Smooth muscle cell (in vitro differentiated cells): ENCODE results near the gene ZFYVE28. TPM values are rescaled to one million over a fixed set of nuclear protein-coding genes. Genes with fewer than 3 reads are reported as not detected.

Experiments used
- DNase-seq: peaks from one replicate; lab custom pipeline; 2025; ENCODE audit not compliant: unreplicated experiment; lab: John Stamatoyannopoulos, UW
- H2AFZ ChIP-seq: fragments of 200-600 bp; sonication (generic); 2 replicates; pipeline ENCODE4 v1.6.0; 2016; ENCODE audit warnings: antibody characterized with exemption, low read depth, mild to moderate bottlenecking
- H3F3A ChIP-seq: fragments of 200-600 bp; sonication (generic); 2 replicates; pipeline ENCODE4 v1.6.0; 2017; ENCODE audit warnings: antibody characterized with exemption, low read depth
- H3K27ac ChIP-seq: fragments of 200-600 bp; sonication (generic); 2 replicates; pipeline ENCODE4 v1.5.1; 2016; ENCODE audit warnings: low read depth, mild to moderate bottlenecking
- H3K27me3 ChIP-seq: fragments of 200-600 bp; sonication (generic); 2 replicates; pipeline ENCODE4 v1.6.1; 2016; ENCODE audit warnings: low read depth, mild to moderate bottlenecking
- H3K36me3 ChIP-seq: fragments of 200-600 bp; sonication (generic); 2 replicates; pipeline ENCODE4 v1.5.1; 2016; ENCODE audit warnings: low read depth
- H3K4me1 ChIP-seq: fragments of 200-600 bp; sonication (generic); 2 replicates; pipeline ENCODE4 v1.5.1; 2016; ENCODE audit warnings: low read depth
- H3K4me2 ChIP-seq: fragments of 200-600 bp; sonication (generic); 2 replicates; pipeline ENCODE4 v1.6.0; 2016; ENCODE audit warnings: mild to moderate bottlenecking
- H3K4me3 ChIP-seq: fragments of 200-600 bp; sonication (generic); 2 replicates; pipeline ENCODE4 v1.5.1; 2016; ENCODE audit warnings: mild to moderate bottlenecking
- H3K79me2 ChIP-seq: fragments of 200-600 bp; sonication (generic); 2 replicates; pipeline ENCODE4 v1.6.0; 2016; ENCODE audit warnings: low read depth, mild to moderate bottlenecking
- H3K9ac ChIP-seq: fragments of 200-600 bp; sonication (generic); 2 replicates; pipeline ENCODE4 v1.6.0; 2016; ENCODE audit warnings: low read depth
- H3K9me3 ChIP-seq: fragments of 200-600 bp; sonication (generic); replicated peaks from 2 replicates; pipeline ENCODE4 v1.5.1; 2016; ENCODE audit warnings: low read depth
- H4K20me1 ChIP-seq: fragments of 200-600 bp; sonication (generic); 2 replicates; pipeline ENCODE4 v1.6.0; 2016; ENCODE audit warnings: low read depth
- CTCF ChIP-seq: fragments of 200-600 bp; sonication (generic); IDR thresholded peaks from 2 replicates; pipeline ENCODE4 v1.5.1; 2017; ENCODE audit warnings: borderline replicate concordance, mild to moderate bottlenecking, antibody characterized with exemption; ENCODE audit not compliant: insufficient read depth, poor library complexity, severe bottlenecking
- WGBS: methylation state at CpG from one replicate; pipeline ENCODE4 v1.1.7; 2016; ENCODE audit warnings: low lambda C conversion rate; 5-methylcytosine and 5-hydroxymethylcytosine counted together
- polyA plus RNA-seq: library from polyadenylated mRNA; unstranded; fragments of >200 nt; fragmentation: Nextera tagmentation; extraction: Ambion mirVana; gene quantifications from 2 replicates; pipeline ENCODE4 v1.2.1, GENCODE V29; 2016
- total RNA-seq: library from RNA; depleted of rRNA; stranded (reverse); fragments of >200 nt; gene quantifications from 2 replicates; pipeline ENCODE4 v1.2.3, GENCODE V29; 2014

Gene ZFYVE28
- total and polyA plus RNA-seq, 2 experiments from 2014 or later, result 0.22 TPM; not detected in 1

- Histone ChIP-seq H3K79me2 (no peaks in the 10 kb centered on the region), H2AFZ (no peak overlapping the region), H3K27ac (no peak overlapping the region), H3K27me3 (no peaks in the 10 kb centered on the region), H3F3A (no peaks in the 10 kb centered on the region), H3K9ac (no peak overlapping the region), H3K36me3 (no peaks in the 10 kb centered on the region), H3K4me3 (no peak overlapping the region), H3K9me3 (no peaks in the 10 kb centered on the region), H3K4me2 (no peak overlapping the region), H4K20me1 (no peaks in the 10 kb centered on the region), H3K4me1 (no peaks in the 10 kb centered on the region)
- TF ChIP-seq CTCF, result no peak
- WGBS, result 87% methylated on average over 10 of the region's 10 CpGs
- no peak for DNase-seq
These were observed 136.7 kb downstream of the ZFYVE28 start for GRCh38 chr4:2281575-2282343.

- H2AFZ ChIP-seq, result no peak overlapping the region
- H3K4me3 ChIP-seq, result no peak overlapping the region
- no peak overlapping the region for H3K9ac ChIP-seq
- no peaks in the 10 kb centered on the region for H3K9me3 ChIP-seq
- 94% methylated on average over 13 of the region's 13 CpGs for WGBS
- TF ChIP-seq CTCF, result no peak
- H3K4me1 ChIP-seq, result no peaks in the 10 kb centered on the region
- no peak for DNase-seq
- no peaks in the 10 kb centered on the region for H4K20me1 ChIP-seq
- H3K4me2 ChIP-seq, result no peak overlapping the region
- H3K27ac ChIP-seq, result no peak overlapping the region
- H3K27me3 ChIP-seq, result no peaks in the 10 kb centered on the region
- no peaks in the 10 kb centered on the region for H3F3A ChIP-seq
- no peaks in the 10 kb centered on the region for H3K79me2 ChIP-seq
- no peaks in the 10 kb centered on the region for H3K36me3 ChIP-seq
These were observed 137.7 kb downstream of the ZFYVE28 start for GRCh38 chr4:2280531-2281300.

GRCh38 chr4:2277956-2278355 lies 140.5 kb downstream of the ZFYVE28 start:
- no peak for DNase-seq
- H3K79me2 ChIP-seq, result no peaks in the 10 kb centered on the region
- no peaks in the 10 kb centered on the region for H3K27me3 ChIP-seq
- no peak for TF ChIP-seq CTCF
- H3K36me3 ChIP-seq, result no peaks in the 10 kb centered on the region
- H3F3A ChIP-seq, result no peaks in the 10 kb centered on the region
- H3K4me1 ChIP-seq, result no peaks in the 10 kb centered on the region
- no peak overlapping the region for H3K9ac ChIP-seq
- H3K9me3 ChIP-seq, result no peaks in the 10 kb centered on the region
- H2AFZ ChIP-seq, result no peak overlapping the region
- H3K4me3 ChIP-seq, result no peak overlapping the region
- no peak overlapping the region for H3K4me2 ChIP-seq
- H4K20me1 ChIP-seq, result no peaks in the 10 kb centered on the region
- 93% methylated on average over 9 of the region's 9 CpGs for WGBS
- no peak overlapping the region for H3K27ac ChIP-seq
